HG03469 (cell line): ENCODE results near the gene VEGFA.

ENCODE experiments used
- ATAC-seq: cut with Tn5 transposase; IDR thresholded peaks from one replicate; pipeline ENCODE4 v1.9.1; 2021; ENCODE audit warnings: mild to moderate bottlenecking, moderate library complexity, moderate number of reproducible peaks; ENCODE audit not compliant: unreplicated experiment

VEGFA gene

DNA sequence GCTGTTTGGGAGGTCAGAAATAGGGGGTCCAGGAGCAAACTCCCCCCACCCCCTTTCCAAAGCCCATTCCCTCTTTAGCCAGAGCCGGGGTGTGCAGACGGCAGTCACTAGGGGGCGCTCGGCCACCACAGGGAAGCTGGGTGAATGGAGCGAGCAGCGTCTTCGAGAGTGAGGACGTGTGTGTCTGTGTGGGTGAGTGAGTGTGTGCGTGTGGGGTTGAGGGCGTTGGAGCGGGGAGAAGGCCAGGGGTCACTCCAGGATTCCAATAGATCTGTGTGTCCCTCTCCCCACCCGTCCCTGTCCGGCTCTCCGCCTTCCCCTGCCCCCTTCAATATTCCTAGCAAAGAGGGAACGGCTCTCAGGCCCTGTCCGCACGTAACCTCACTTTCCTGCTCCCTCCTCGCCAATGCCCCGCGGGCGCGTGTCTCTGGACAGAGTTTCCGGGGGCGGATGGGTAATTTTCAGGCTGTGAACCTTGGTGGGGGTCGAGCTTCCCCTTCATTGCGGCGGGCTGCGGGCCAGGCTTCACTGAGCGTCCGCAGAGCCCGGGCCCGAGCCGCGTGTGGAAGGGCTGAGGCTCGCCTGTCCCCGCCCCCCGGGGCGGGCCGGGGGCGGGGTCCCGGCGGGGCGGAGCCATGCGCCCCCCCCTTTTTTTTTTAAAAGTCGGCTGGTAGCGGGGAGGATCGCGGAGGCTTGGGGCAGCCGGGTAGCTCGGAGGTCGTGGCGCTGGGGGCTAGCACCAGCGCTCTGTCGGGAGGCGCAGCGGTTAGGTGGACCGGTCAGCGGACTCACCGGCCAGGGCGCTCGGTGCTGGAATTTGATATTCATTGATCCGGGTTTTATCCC, at the start of gene VEGFA:
TSS of gene VEGFA (plus strand) at position 686 of the 846 bp plus-strand sequence.
- no peak for ATAC-seq

DNA sequence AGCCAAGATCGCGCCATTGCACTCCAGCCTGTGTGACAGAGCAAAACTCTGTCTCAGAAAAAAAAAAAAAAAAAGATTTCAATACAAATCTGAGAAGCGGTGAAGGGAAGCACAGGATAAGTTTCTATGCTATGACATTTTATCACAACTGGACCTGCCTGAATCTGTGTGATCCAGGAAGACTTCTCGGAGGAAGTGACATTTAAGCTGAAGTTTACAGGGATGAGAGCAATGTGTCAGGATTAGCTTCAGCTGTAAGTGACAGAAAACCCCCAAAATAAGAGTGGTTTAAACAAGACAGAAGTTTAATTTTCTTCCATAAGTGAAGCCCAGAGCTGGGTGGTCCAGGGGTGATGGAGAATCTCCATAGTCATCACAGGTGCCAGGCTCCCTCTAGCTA, 49.0 kb upstream of the VEGFA start:
- no peak for ATAC-seq

GRCh38 chr6:43722920-43723545, 47.0 kb upstream of the VEGFA start:
- ATAC-seq = no peak

DNA sequence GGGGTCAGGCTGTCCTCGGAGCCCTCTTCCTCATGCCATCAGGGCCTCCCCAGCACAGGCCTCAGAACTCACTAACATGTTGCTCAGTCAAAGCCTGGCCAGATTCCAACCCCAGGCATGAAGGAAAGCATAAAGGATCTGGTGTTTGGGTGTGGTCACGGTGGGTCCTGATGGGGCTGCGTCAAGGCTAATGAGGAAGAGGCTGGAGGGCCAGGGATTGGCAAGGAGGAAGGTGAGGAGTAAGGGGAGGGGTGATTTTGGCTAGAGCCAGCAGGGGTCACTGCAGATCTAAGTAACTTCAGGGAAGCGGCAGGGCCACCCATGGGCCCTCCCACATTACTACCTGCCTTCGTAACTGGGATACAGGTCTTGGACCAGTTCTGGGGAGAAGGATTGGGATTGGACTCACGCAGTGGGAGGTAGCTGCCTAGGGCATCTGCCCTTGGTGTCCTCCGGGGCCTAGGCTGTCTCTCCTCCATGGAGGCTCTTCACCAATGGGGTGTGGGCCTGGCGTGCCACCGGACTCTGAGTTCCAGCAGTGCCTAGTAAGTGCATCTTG, 46.2 kb upstream of the VEGFA start:
- peak; percentile 46 for ATAC-seq

DNA sequence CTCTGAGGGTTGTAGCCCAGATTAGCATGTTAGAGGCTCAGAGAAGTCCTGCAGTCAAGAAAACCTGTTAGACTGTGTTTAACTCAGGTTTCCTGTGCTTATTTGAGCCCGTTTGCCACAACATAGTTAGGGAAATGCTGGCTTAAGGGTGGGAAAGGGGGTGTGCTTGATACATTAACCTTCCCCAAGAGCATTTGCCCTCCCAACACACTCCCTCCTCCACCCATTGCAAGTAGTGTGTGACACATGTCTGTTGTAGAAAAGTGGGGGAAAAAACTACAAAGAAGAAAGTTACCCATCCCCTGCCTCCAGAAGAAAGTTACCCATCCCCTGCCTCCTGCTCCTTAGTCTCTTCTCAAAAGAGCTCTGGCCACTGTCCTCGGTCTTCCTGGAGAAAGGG, 45.7 kb upstream of the VEGFA start:
- ATAC-seq = no peak

DNA sequence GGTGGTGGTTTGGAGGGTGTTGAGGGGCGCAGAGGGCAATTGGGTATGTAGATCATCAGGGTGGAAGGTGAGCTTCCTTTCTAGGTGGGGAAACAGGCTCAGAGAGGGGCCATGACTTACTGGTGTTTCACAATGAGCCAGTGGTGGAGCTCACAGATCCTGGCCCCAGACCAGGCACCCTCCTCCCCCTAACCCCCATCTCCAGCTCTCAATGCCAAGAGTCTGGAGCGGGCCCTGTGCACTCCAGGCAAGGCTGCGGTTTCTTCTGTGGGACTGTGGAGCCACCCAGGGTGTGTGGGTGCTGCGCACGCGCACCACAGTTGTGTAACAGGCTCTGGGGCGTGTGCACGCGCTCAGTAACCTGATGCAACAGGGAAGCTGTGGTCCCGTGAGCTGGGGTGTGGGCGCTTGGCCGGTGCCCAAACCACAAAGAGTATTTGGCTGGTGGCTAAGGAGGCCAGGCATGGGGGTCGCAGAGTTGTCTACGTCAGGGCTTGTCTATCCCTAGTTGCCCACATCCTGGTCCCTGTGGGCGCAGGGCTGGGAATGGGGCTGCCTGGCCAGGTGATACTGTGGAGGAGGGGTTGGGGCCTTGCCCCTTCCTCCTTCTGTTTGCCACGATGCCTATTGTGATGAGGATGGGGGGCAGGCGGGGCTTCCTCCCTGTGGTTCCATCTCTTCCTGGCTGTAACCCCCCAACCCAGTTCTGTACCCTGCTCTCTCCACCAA, 44.9 kb upstream of the VEGFA start:
- ATAC-seq = peak; percentile 34

DNA sequence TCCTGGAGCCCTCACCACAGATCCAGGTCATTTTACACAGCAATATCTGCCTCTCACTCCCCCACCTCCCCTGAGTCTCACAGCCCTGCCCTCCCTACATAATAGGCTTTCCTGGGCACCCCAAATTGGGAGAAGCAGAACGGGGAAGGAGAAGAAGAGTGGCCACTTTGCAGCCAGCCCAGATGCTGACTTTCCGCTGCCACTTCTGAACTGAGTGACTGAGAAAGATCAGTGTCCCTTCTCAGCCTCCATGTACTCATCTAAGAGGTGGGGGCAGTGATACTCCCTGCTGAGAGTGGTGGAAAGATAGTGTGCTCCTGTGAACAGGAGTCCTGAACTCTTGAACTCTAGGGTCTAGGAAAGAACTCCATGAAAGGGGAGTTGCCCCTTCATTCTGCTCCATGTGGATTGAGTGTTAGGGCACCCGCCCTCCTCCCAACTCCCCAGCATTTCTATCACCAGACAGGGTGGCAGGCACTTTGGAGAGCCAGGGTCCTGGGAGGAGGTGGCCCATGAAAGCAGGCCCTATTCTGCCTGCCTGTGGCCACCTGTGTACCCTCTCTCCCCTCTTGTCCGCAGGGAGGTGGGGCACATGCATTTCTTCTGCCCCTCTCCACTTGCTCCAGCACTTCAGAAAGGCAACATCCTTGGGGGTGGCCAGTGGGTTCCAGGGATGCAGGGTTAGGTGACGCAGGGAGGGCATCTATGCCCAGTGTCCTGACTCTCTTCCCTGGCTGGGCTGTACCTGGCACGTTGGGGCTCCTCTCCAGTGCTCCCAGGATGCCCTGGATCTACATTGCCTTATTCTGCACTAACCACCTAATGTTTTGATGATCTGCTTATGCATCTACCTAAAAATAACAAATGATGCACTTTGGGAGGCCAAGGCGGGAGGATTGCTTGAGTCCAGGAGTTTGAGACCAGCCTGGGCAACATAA, 44.1 kb upstream of the VEGFA start:
- ATAC-seq = no peak

- no peak for ATAC-seq
Observed at GRCh38 chr6:43727634-43728033, 42.4 kb upstream of the VEGFA start.

- ATAC-seq = no peak
Observed at GRCh38 chr6:43728586-43728985, 41.4 kb upstream of the VEGFA start.

DNA sequence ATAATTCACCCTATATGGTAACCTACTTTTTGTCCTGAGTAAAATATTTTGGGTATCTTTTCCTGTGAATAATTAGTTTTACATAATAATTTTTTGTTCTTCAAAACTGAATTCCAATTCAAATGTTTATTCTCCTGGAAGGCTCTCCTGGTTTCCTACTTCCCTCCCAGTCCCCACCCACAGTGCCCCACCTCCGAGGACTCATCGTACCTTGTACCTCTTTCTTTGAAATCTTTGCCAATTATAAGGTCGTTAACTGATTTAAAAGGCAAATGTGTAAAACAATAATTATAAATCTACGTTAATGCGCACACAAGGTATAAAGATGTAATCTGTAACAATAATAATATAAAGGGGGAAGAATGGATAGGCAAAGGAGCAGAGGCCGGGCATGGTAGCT, 40.5 kb upstream of the VEGFA start:
- no peak for ATAC-seq

GRCh38 chr6:43730634-43731033, 39.4 kb upstream of the VEGFA start:
- no peak for ATAC-seq

- no peak for ATAC-seq
Observed at GRCh38 chr6:43733471-43734293, 36.3 kb upstream of the VEGFA start.

DNA sequence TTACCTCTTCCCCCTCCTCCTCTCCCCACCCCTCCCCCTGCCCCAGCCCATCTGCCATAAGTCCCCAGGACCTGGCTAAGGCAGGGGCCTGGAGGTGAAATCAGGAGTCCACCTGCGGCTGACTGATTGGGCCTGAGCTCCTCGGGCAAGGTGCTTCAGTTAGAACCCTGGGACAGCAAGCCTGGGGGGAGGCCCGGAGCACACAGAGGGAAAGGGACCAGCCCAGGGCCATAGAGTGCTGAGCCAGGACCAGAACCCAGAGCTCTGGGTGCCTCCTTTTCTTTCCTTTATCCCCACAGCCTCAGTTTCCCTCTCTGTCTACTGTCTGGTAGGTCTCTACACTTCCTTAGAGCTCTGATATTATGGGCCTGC, 35.7 kb upstream of the VEGFA start:
- no peak for ATAC-seq

DNA sequence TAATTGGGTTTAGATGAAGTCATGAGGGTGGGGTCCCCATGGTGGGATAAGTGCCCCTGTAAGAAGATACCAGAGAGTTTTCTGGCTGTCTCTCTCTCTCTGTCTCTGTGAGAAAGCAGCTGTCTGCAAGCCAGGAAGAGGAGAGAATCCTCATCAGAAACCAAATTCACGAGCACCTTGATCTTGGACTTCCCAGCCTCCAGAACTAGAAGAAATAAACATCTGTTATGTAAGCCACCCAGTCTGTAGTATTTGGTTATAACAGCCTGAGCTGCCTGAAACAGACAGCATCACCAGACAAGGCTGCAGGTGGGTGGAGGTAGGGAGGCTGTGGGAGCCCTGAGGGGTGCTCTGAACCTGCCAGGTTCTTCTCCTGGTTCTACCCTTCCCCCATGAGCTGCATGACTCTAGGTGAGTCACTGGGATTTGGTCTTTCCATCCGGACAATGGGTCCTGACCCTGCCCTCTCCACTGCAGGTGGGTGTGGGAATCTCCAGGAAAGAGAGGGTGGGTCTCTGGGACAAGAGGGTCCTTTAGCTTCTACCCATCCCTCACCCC, 34.3 kb upstream of the VEGFA start:
- no peak for ATAC-seq

GRCh38 chr6:43736211-43736786, 33.7 kb upstream of the VEGFA start:
- ATAC-seq = no peak

DNA sequence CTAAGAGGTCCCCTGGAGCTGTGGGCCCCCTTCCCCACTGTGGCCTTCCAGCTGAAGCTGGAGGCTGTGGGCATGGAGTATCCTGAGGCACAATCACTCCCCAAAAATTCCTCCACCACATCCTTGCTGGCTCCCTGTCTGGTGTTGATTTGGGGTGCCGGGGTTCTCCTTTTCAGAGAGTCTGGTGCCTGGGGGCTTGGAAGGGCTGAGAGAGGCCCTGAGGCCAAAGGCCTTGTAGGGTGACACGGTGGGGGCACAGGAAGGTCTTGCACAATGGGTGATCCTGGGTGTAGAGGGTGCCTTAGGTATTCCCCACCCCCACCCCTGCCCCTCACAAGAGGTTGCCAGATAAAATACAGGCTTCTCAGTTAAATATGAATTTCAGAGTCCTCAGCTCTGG, 33.2 kb upstream of the VEGFA start:
- no peak for ATAC-seq

GRCh38 chr6:43737272-43738081, 32.5 kb upstream of the VEGFA start:
- ATAC-seq = no peak

GRCh38 chr6:43738267-43738676, 31.7 kb upstream of the VEGFA start:
- ATAC-seq = no peak
